ENCODE results near the gene LMF1. TPM values are rescaled to one million over a fixed set of nuclear protein-coding genes. Genes with fewer than 3 reads are reported as not detected.

Gene LMF1
- total RNA-seq, 1 experiment from 2014 or later, result 2.8 TPM

DNA sequence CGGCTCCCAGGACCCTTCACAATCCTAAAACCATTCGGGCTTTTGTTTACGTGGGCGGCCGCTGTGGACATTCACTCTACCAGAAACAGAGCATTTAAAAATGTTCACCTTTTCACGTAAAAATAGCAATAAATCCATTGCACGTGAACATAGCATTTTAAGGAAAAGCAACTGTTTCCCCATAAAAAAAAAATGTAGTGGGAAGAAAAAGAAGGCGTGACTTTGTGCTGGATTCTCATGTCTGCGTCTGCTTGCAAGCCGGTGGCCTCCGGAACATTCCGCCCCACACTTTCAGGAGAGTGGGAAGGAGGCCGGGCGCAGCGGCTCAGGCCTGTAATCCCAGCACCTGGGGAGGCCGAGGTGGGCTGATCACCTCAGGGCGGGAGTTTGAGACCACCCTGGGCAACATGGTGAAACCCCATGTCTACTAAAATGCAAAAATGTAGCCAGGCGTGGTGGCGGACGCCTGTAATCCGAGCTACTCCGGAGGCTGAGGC is 156.8 kb downstream of the LMF1 start:
- DNase-seq (ENCODE audit: low read depth), result no peak

DNA sequence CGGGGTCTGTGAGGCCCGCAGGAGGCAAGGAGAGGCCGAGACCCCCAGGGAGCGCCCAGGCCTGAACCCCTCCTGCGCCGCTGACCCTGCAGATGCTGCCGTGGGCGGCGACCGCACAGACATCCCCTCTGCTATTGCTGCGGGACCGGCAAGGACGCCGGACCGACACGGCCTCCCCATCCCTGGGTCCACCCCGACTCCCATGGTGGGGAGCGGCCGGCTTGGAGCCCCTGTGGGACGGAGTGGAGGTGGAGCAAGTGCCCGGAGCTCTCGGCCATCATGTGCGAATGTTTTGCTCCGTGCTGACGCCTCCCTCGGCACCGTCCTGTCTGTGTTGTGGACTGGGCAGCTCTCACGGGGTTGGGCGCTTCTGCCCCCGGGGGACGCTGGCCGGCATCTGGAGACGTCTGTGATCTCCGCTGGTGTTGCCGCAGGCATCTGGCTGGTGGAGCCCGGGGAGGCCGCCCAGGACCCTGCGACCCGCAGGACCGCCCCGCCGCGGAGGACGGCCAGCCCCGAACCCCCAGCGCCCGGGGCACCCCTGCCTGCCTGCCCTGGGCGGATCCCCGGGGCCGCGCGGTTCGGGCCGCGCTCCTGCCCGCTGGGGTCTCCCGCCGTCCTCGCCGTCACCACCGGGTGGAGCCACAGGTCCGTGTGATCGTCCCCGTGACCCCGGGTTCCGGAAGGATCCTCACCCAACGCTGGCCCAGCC is 157.4 kb downstream of the LMF1 start:
- no peak for DNase-seq (ENCODE audit: low read depth)

GRCh38 chr16:808085-808386 is 162.7 kb downstream of the LMF1 start:
- DNase-seq (ENCODE audit: low read depth), result no peak

DNA sequence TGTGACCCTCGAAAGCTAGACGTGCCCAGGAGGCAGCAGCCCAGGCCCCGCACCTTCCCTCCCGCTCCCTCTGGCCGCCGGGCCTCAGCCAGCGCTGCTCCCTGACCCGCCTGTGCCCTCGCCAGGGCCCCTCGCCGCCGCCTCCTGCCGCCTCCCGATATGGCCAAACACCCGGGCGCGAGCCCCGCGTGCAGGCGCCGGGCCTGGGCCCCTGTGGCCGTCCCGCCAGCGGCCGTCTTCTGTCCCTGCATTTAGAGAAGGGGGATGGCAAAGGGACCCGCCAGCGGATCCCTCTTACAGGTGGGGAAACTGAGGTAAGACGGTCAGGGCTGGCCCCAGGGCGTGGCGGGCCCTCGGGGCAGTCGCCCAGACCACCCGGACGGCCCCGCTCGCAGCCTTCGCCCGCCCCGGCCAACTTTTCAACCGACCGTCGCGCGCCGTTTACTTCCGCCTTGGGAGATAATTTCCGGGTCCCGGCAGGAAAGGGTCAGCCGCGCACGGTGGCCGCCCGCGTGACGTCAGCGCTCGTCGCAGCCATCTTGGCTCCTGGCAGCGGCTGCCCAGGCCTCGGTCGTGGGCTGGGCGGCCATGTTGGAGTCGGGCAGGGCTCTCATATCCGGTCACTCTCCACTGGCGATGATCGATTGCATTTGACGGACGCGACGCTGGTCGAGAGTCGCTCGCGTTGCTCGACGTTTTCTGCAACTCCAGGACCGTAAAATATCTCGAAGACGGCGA is 163.3 kb downstream of the LMF1 start:
- peak; percentile 91 for DNase-seq (ENCODE audit: low read depth)

DNA sequence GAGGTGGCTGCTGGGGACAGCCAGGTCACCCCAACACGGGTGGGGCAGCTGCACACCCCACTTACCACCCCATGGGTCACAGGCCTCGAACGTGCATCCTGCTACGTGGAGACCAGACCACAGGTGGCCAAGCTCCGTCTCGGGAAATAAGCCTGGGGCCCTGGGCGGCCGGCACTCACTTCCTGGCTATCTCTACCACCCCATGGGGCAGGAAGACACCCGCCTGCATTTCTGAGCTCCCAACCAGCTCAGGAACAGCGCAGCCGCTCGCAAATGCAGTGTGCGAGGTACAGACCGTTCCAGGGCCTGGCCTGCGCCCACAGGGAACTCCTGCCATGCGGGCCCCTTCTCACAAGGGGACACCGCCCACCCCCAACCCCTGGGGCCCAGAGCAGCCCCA is 165.3 kb downstream of the LMF1 start:
- DNase-seq (ENCODE audit: low read depth), result no peak

GRCh38 chr16:804193-805048 is 166.4 kb downstream of the LMF1 start:
- peak; percentile 46 for DNase-seq (ENCODE audit: low read depth)

DNA sequence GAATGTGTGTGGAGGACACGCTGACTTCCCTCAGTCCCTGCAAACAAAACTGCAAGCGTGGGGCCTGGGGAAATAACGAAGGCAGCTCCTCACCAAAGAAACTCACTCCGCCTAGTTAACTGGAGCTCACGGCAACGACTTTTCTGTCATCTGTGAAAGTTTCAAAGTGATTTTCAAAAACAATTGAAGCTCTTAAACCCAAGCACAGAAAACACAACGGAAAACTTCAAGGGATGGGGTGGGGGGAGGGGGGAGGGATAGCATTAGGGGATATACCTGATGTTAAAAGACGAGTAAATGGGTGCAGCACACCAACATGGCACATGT is 167.1 kb downstream of the LMF1 start:
- no peak for DNase-seq (ENCODE audit: low read depth)

Other genes starting within 250 kb of the LMF1 start
- 11.0 and 30.4 TPM in 2 replicates for gene ANTKMT, start 249.8 kb downstream of the LMF1 start, total RNA-seq (2014; rRNA removed; shearing (Covaris generic))
- 0.25 TPM in 1 of 2 replicates, not detected in the other for gene CCDC78, start 244.5 kb downstream of the LMF1 start, total RNA-seq (2014; rRNA removed; shearing (Covaris generic))
- 3.6 and 4.9 TPM in 2 replicates for gene HAGHL, start 243.9 kb downstream of the LMF1 start, total RNA-seq (2014; rRNA removed; shearing (Covaris generic))
- 24.0 and 27.1 TPM in 2 replicates for gene CIAO3, start 230.0 kb downstream of the LMF1 start, total RNA-seq (2014; rRNA removed; shearing (Covaris generic))
- gene MSLN, start 210.2 kb downstream of the LMF1 start, total RNA-seq (2014; rRNA removed; shearing (Covaris generic)), result 1.7 and 2.1 TPM in 2 replicates
- gene RPUSD1, start 182.6 kb downstream of the LMF1 start, total RNA-seq (2014; rRNA removed; shearing (Covaris generic)), result 19.5 and 47.7 TPM in 2 replicates
- gene CHTF18, start 182.4 kb downstream of the LMF1 start, total RNA-seq (2014; rRNA removed; shearing (Covaris generic)), result 10.2 and 20.7 TPM in 2 replicates
- gene GNG13, start 170.2 kb downstream of the LMF1 start, total RNA-seq (2014; rRNA removed; shearing (Covaris generic)), result not detected in 2 replicates
- gene SOX8, start 10.8 kb upstream of the LMF1 start, total RNA-seq (2014; rRNA removed; shearing (Covaris generic)), result not detected in 2 replicates
- not detected in 2 replicates for gene SSTR5, start 101.8 kb upstream of the LMF1 start, total RNA-seq (2014; rRNA removed; shearing (Covaris generic))
- gene C1QTNF8, start 125.3 kb upstream of the LMF1 start, total RNA-seq (2014; rRNA removed; shearing (Covaris generic)), result not detected in 2 replicates
- 0.02 TPM in 1 of 2 replicates, not detected in the other for gene CACNA1H, start 182.1 kb upstream of the LMF1 start, total RNA-seq (2014; rRNA removed; shearing (Covaris generic))

Data from M059J (cell line).